Measurements from ENCODE around the gene BRD3. TPM values are rescaled to one million over a fixed set of nuclear protein-coding genes. Genes with fewer than 3 reads are reported as not detected.

BRD3 gene
- total RNA-seq, 1 donor from 2014 or later: 39.6 TPM

DNA sequence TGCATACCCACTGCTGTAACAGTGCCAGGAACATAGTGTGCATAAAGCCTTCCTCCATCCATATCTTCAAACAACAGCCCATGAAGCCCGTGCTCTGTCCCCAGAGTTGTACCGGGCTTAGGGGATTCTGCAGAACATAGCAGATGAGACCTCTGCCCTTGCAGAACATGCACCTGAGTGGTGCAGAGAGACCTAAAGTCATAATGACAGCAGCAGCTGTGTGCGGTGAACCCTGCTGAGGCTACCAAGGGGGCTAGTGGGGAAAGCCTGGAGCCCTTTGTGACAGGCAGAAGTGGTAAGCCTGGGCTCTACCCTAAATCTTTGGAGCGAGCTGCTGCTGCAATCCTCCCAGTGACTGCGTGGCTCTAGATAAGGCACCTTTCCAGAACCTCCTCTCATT is 32.2 kb upstream of the BRD3 start:
- Histone ChIP-seq H3K36me3 (ENCODE audit: insufficient read depth, low read length) (no peaks in the 10 kb centered on the region), H3K4me1 (ENCODE audit: insufficient read depth, low read length) (no peaks in the 10 kb centered on the region), H3K9me3 (ENCODE audit: insufficient read depth, low read depth, low read length) (peaks cover 3% of the 10 kb centered on the region), H2AFZ (ENCODE audit: low read depth, low read length) (no peak overlapping the region), H3K9ac (ENCODE audit: low read length) (no peak overlapping the region), H3K27ac (ENCODE audit: low read depth, low read length) (no peak overlapping the region), H3K27me3 (ENCODE audit: insufficient read depth, low read length) (peaks cover 13% of the 10 kb centered on the region), H3K4me3 (ENCODE audit: insufficient read depth, low read depth, low read length) (no peak overlapping the region), H4K20me1 (ENCODE audit: insufficient read depth, low read length) (no peaks in the 10 kb centered on the region), H3K4me2 (ENCODE audit: low read length) (no peak overlapping the region), H3K79me2 (ENCODE audit: insufficient read depth, low read length) (no peaks in the 10 kb centered on the region)
- no peak overlapping the region for H3K4me3 Mint-ChIP-seq (ENCODE audit: unreplicated experiment)
- H3K27ac Mint-ChIP-seq (ENCODE audit: unreplicated experiment): no peak overlapping the region
- peaks cover 2% of the 10 kb centered on the region for H3K36me3 Mint-ChIP-seq (ENCODE audit: low read depth, unreplicated experiment)
- peaks cover 6% of the 10 kb centered on the region for H3K9me3 Mint-ChIP-seq (ENCODE audit: unreplicated experiment)
- DNase-seq (ENCODE audit: low read depth): no peak
- TF ChIP-seq EZH2 (IDR thresholded peaks at IDR 0.05; ENCODE audit: insufficient read depth, low read length) (no peak), CTCF (IDR thresholded peaks at IDR 0.05; ENCODE audit: insufficient read depth, low read depth, low read length) (no peak)
- no peak for FAIRE-seq
- H3K27me3 Mint-ChIP-seq (ENCODE audit: low read depth, unreplicated experiment): peaks cover 40% of the 10 kb centered on the region
- H3K4me1 Mint-ChIP-seq (ENCODE audit: low read depth, unreplicated experiment): no peaks in the 10 kb centered on the region

DNA sequence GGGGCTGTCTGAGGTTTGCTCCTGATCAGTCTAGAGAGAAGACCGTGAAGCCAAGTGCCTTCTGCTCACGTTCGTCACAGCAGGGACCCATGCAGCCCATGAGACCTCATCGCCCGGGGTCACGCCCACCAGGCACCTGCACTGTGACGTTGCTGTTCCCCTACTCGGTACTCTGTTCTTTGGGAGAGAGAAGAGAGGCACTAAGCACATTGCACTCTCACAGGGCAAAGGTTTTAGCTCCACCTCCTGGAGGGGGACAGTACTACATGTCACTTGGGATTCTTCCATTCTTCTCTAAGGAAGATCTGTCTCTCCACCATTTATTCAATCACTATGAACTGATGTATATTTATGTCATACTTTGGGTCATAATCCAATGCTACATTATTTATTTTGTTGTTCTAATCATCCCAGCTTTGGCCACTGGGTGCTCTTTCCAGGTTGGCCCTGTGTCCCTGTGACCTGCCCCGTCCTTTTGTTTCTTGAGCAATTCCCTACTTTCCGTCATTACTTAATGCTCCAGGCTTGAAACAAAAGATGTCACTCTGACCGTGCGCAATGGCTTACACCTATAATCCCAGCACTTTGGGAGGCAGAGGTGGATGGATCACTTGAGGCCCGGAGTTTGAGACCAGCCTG is 31.4 kb upstream of the BRD3 start:
- H4K20me1 ChIP-seq (ENCODE audit: insufficient read depth, low read length): no peaks in the 10 kb centered on the region
- H3K27ac ChIP-seq (ENCODE audit: low read depth, low read length): no peak overlapping the region
- peaks cover 3% of the 10 kb centered on the region for H3K9me3 ChIP-seq (ENCODE audit: insufficient read depth, low read depth, low read length)
- H3K4me3 ChIP-seq (ENCODE audit: insufficient read depth, low read depth, low read length): no peak overlapping the region
- peaks cover 2% of the 10 kb centered on the region for H3K36me3 Mint-ChIP-seq (ENCODE audit: low read depth, unreplicated experiment)
- peaks cover 39% of the 10 kb centered on the region for H3K27me3 Mint-ChIP-seq (ENCODE audit: low read depth, unreplicated experiment)
- no peak overlapping the region for H3K4me2 ChIP-seq (ENCODE audit: low read length)
- H3K4me1 Mint-ChIP-seq (ENCODE audit: low read depth, unreplicated experiment): no peaks in the 10 kb centered on the region
- H3K9me3 Mint-ChIP-seq (ENCODE audit: unreplicated experiment): peaks cover 4% of the 10 kb centered on the region
- DNase-seq (ENCODE audit: low read depth): no peak
- TF ChIP-seq CTCF (IDR thresholded peaks at IDR 0.05; ENCODE audit: insufficient read depth, low read depth, low read length) (peak; percentile 45), EZH2 (IDR thresholded peaks at IDR 0.05; ENCODE audit: insufficient read depth, low read length) (no peak)
- H3K9ac ChIP-seq (ENCODE audit: low read length): no peak overlapping the region
- peak overlapping the region; percentile 29 for H3K4me3 Mint-ChIP-seq (ENCODE audit: unreplicated experiment)
- peaks cover 13% of the 10 kb centered on the region for H3K27me3 ChIP-seq (ENCODE audit: insufficient read depth, low read length)
- no peak overlapping the region for H2AFZ ChIP-seq (ENCODE audit: low read depth, low read length)
- no peak overlapping the region for H3K27ac Mint-ChIP-seq (ENCODE audit: unreplicated experiment)
- no peak for FAIRE-seq
- no peaks in the 10 kb centered on the region for H3K79me2 ChIP-seq (ENCODE audit: insufficient read depth, low read length)
- no peaks in the 10 kb centered on the region for H3K4me1 ChIP-seq (ENCODE audit: insufficient read depth, low read length)
- no peaks in the 10 kb centered on the region for H3K36me3 ChIP-seq (ENCODE audit: insufficient read depth, low read length)

DNA sequence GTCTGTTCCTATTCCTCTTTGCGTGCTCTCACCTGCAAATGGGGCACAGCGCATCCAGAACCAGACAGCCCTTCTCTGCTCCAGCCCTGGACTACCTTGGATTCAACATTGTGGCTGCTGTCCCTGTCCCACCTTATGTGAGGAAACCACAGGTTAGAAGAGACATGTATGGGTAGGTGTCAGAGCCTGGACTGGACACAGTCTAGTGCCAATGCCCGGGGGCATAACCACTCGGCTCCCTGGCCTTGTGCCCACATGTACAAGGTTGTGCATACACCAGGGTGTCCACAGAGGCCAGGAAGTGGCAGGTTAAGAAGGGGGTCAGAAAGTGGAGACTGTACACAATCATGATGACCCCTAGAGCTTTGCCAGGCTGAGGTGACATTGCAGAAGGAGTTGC is 22.1 kb upstream of the BRD3 start:
- no peaks in the 10 kb centered on the region for H4K20me1 ChIP-seq (ENCODE audit: insufficient read depth, low read length)
- no peak for DNase-seq (ENCODE audit: low read depth)
- FAIRE-seq: no peak
- no peaks in the 10 kb centered on the region for H3K36me3 ChIP-seq (ENCODE audit: insufficient read depth, low read length)
- no peaks in the 10 kb centered on the region for H3K9me3 ChIP-seq (ENCODE audit: insufficient read depth, low read depth, low read length)
- TF ChIP-seq CTCF (IDR thresholded peaks at IDR 0.05; ENCODE audit: insufficient read depth, low read depth, low read length) (no peak), EZH2 (IDR thresholded peaks at IDR 0.05; ENCODE audit: insufficient read depth, low read length) (no peak)
- Mint-ChIP-seq H3K4me1 (ENCODE audit: low read depth, unreplicated experiment) (no peaks in the 10 kb centered on the region), H3K27me3 (ENCODE audit: low read depth, unreplicated experiment) (peaks cover 20% of the 10 kb centered on the region), H3K9me3 (ENCODE audit: unreplicated experiment) (peaks cover 8% of the 10 kb centered on the region), H3K36me3 (ENCODE audit: low read depth, unreplicated experiment) (no peaks in the 10 kb centered on the region), H3K4me3 (ENCODE audit: unreplicated experiment) (no peak overlapping the region), H3K27ac (ENCODE audit: unreplicated experiment) (no peak overlapping the region)
- H3K4me3 ChIP-seq (ENCODE audit: insufficient read depth, low read depth, low read length): no peak overlapping the region
- H3K4me1 ChIP-seq (ENCODE audit: insufficient read depth, low read length): no peaks in the 10 kb centered on the region
- no peak overlapping the region for H3K4me2 ChIP-seq (ENCODE audit: low read length)
- no peak overlapping the region for H3K27ac ChIP-seq (ENCODE audit: low read depth, low read length)
- no peak overlapping the region for H2AFZ ChIP-seq (ENCODE audit: low read depth, low read length)
- no peak overlapping the region for H3K9ac ChIP-seq (ENCODE audit: low read length)
- no peaks in the 10 kb centered on the region for H3K79me2 ChIP-seq (ENCODE audit: insufficient read depth, low read length)
- H3K27me3 ChIP-seq (ENCODE audit: insufficient read depth, low read length): peaks cover 11% of the 10 kb centered on the region

Measured in astrocyte (in vitro differentiated cells and primary cell).